ENCODE data around the gene KCNMB1.

The KCNMB1 gene

DNA sequence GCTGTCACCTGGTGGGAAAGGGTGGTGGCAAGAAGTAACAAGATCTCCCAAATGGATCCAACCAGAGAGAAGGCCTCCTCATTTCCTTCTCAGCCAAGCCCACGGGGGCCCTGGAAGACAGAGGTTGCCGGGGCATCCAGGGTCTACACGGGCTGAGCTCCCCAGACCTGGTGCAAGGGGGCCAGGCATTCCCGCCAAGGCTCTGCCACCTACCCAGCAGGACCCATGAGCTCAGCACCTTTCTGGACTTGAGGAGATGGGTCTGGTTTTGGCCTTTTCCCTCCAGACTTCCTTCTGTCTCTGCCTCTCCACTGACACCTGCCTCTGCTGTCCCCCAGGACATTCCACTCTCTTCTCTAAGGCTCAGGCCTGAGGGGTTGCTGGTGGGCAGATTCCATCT lies 42.4 kb upstream of the KCNMB1 start:
- no peak for TF ChIP-seq CTCF (IDR thresholded peaks at IDR 0.05; ENCODE audit: low read depth, low read length, missing control alignments)
- no peak overlapping the region for H3K4me3 ChIP-seq (ENCODE audit: low read depth, low read length)
- DNase-seq (ENCODE audit: low read depth) = no peak

- no peak for TF ChIP-seq CTCF (IDR thresholded peaks at IDR 0.05; ENCODE audit: low read depth, low read length, missing control alignments)
- no peak for DNase-seq (ENCODE audit: low read depth)
- H3K4me3 ChIP-seq (ENCODE audit: low read depth, low read length) = no peak overlapping the region
Measured at GRCh38 chr5:170430866-170431437, 41.8 kb upstream of the KCNMB1 start.

DNA sequence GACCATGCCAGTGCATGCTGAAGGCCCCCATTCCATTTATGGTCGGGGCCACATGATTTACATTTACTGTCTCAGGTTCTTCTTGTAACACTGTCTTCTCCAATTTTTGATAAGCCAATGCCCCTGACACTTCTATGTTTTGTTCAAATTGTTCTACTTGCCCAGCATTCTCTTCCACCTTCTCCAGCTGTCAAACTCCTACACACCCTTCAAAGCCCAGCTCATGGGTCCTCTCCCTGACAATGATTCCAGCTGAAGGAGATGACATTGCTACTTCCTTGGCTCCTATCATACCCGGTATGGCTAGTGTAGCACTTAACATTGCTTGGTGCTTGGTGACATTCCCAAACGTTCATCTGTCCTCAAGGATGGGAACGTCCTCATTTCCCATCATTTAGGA lies 41.1 kb upstream of the KCNMB1 start:
- TF ChIP-seq CTCF (IDR thresholded peaks at IDR 0.05; ENCODE audit: low read depth, low read length, missing control alignments) = no peak
- H3K4me3 ChIP-seq (ENCODE audit: low read depth, low read length) = no peak overlapping the region
- DNase-seq (ENCODE audit: low read depth) = no peak

- DNase-seq (ENCODE audit: low read depth) = no peak
- peak; percentile 7 for TF ChIP-seq CTCF (IDR thresholded peaks at IDR 0.05; ENCODE audit: low read depth, low read length, missing control alignments)
- H3K4me3 ChIP-seq (ENCODE audit: low read depth, low read length) = no peak overlapping the region
Measured at GRCh38 chr5:170429014-170429413, 39.8 kb upstream of the KCNMB1 start.

- DNase-seq (ENCODE audit: low read depth) = no peak
- TF ChIP-seq CTCF (IDR thresholded peaks at IDR 0.05; ENCODE audit: low read depth, low read length, missing control alignments) = no peak
- H3K4me3 ChIP-seq (ENCODE audit: low read depth, low read length) = no peak overlapping the region
Measured at GRCh38 chr5:170427672-170428236, 38.6 kb upstream of the KCNMB1 start.

GRCh38 chr5:170426786-170427185 lies 37.6 kb upstream of the KCNMB1 start:
- TF ChIP-seq CTCF (IDR thresholded peaks at IDR 0.05; ENCODE audit: low read depth, low read length, missing control alignments) = no peak
- H3K4me3 ChIP-seq (ENCODE audit: low read depth, low read length) = no peak overlapping the region
- DNase-seq (ENCODE audit: low read depth) = no peak

- no peak overlapping the region for H3K4me3 ChIP-seq (ENCODE audit: low read depth, low read length)
- no peak for DNase-seq (ENCODE audit: low read depth)
- TF ChIP-seq CTCF (IDR thresholded peaks at IDR 0.05; ENCODE audit: low read depth, low read length, missing control alignments) = peak; percentile 75
Measured at GRCh38 chr5:170426149-170426767, 37.1 kb upstream of the KCNMB1 start.
